Measurements from ENCODE around the gene CARHSP1.

- TF ChIP-seq SMC3 (IDR thresholded peaks at IDR 0.05): no peak
- TF ChIP-seq RCOR1 (IDR thresholded peaks at IDR 0.05; ENCODE audit: low read depth, low read length): no peak
- no peak for TF ChIP-seq CHD2 (IDR thresholded peaks at IDR 0.05; ENCODE audit: low read length, partially characterized antibody)
- no peak for TF ChIP-seq CTCF (IDR thresholded peaks at IDR 0.05)
- no peak for TF ChIP-seq NFE2L2 (conservative IDR thresholded peaks at IDR 0.05; ENCODE audit: low read length)
- TF ChIP-seq POLR2A (IDR thresholded peaks at IDR 0.05; ENCODE audit: low read length): no peak
Measured at GRCh38 chr16:8861563-8862308, 7.1 kb downstream of the CARHSP1 start.
